SH-SY5Y (cell line): ENCODE results near the gene ROBO2.

ENCODE experiments used
- GATA2 ChIP-seq: IDR thresholded peaks from 2 replicates; pipeline ENCODE4 v1.6.1; 2011; ENCODE audit warnings: mild to moderate bottlenecking, low read depth, low read length
- GATA3 ChIP-seq: IDR thresholded peaks from 2 replicates; pipeline ENCODE4 v1.6.1; 2011; ENCODE audit warnings: low read depth, mild to moderate bottlenecking, low read length, moderate library complexity

GRCh38 chr3:77236118-77236517, 196.2 kb downstream of the ROBO2 start:
- TF ChIP-seq GATA2 (no peak), GATA3 (no peak)
